Measurements from ENCODE around the gene CENPM. TPM values are rescaled to one million over a fixed set of nuclear protein-coding genes. Genes with fewer than 3 reads are reported as not detected.

Gene CENPM
- total RNA-seq, 1 donor from 2014 or later: not detected

GRCh38 chr22:41934284-41935014 lies 12.5 kb downstream of the CENPM start:
- intact Hi-C loops (cut with DNase I): no loop called here
- H3K27me3 ChIP-seq: no peaks in the 10 kb centered on the region
- H3K4me3 ChIP-seq: no peak overlapping the region
- H3K36me3 ChIP-seq: no peaks in the 10 kb centered on the region
- TF ChIP-seq, protein P1, sequence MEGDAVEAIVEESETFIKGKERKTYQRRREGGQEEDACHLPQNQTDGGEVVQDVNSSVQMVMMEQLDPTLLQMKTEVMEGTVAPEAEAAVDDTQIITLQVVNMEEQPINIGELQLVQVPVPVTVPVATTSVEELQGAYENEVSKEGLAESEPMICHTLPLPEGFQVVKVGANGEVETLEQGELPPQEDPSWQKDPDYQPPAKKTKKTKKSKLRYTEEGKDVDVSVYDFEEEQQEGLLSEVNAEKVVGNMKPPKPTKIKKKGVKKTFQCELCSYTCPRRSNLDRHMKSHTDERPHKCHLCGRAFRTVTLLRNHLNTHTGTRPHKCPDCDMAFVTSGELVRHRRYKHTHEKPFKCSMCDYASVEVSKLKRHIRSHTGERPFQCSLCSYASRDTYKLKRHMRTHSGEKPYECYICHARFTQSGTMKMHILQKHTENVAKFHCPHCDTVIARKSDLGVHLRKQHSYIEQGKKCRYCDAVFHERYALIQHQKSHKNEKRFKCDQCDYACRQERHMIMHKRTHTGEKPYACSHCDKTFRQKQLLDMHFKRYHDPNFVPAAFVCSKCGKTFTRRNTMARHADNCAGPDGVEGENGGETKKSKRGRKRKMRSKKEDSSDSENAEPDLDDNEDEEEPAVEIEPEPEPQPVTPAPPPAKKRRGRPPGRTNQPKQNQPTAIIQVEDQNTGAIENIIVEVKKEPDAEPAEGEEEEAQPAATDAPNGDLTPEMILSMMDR (IDR thresholded peaks at IDR 0.05): no peak
- H3K4me1 ChIP-seq: no peaks in the 10 kb centered on the region
- DNase-seq (ENCODE audit: low spot score in 2 of 2): peak in 1 of 2 donors; percentile 56
- no peaks in the 10 kb centered on the region for H3K9me3 ChIP-seq
- H3K27ac ChIP-seq: no peak overlapping the region

DNA sequence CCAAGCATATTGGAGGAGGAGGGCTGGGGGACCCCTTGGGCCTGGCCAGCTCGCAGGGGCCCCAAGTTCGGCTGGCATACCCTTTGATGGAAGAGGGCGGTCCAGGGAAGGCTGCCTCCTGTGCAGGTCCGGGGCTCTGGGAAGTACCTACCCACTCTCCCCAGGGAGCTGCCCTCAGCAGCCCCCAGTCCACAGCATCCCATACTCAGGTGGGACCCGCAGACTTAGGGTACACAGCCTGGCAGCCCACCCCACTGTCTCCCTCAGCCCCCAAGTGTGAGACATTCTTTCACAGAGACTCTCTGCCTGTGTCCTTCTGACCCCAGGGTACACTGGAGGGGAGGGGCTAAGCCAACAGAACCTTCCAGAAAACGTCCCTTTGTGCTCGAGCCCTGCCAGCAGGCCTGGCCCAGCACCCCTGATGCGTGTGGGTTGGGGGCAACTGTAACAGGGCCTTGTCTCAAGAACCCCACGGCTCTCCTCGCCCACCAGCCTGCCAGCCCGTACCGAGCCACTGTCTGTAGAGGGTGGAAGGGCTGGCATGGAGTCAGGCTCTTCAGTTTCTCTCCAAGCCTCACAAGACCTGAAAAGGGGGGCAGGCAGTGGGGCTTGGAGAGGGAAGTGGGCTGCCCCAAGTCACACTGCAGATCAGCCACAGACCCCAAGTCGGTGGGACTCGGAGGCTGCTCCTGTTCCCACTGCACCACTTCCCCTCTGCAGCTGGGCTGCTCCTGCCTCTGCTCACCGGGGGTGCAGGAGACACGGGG lies 13.4 kb downstream of the CENPM start:
- TF ChIP-seq, protein P1 (IDR thresholded peaks at IDR 0.05): no peak

GRCh38 chr22:41932353-41932752 lies 14.6 kb downstream of the CENPM start:
- TF ChIP-seq, protein P1 (IDR thresholded peaks at IDR 0.05): no peak
- intact Hi-C loops (cut with DNase I): no loop called here
- H3K27ac ChIP-seq: no peak overlapping the region
- H3K27me3 ChIP-seq: no peaks in the 10 kb centered on the region
- H3K36me3 ChIP-seq: no peaks in the 10 kb centered on the region
- no peak for DNase-seq (ENCODE audit: low spot score in 2 of 2)
- no peaks in the 10 kb centered on the region for H3K9me3 ChIP-seq
- no peak overlapping the region for H3K4me3 ChIP-seq
- no peaks in the 10 kb centered on the region for H3K4me1 ChIP-seq

More for the DNA sequence above, 13.4 kb downstream of the CENPM start:
- Histone ChIP-seq H3K27me3 (no peaks in the 10 kb centered on the region), H3K4me1 (no peaks in the 10 kb centered on the region), H3K36me3 (no peaks in the 10 kb centered on the region), H3K27ac (no peak overlapping the region), H3K4me3 (no peak overlapping the region), H3K9me3 (no peaks in the 10 kb centered on the region)
- DNase-seq (ENCODE audit: low spot score in 2 of 2): no peak
- intact Hi-C loops (cut with DNase I): no loop called here

DNA sequence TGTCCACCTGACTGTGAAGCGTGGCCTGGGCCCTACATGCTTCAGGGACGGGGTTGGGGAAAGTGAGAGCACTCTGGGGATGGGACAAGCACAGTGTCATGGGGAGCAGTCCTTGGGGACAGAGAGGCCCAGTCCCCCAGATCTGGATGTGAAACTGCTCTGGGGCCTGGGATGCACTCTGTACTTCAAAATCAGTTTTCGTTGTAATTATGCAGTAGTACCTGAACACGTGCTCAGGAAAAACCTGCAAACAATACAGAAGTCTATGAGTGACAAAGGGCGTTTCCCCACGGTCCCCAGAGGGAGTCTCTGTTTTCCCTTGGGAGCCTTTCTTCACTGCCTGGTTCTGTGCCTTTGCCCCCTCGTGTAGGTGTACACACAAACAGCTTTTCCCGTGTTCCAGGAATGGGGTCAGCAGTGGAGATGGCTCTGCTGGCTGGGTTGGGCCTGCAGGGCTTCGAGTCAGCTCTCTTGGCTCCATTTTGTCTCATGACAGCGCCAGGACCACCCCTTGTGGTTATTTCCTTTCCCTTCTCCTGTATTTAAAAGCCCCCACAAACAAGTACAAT lies 15.2 kb downstream of the CENPM start:
- no peak overlapping the region for H3K27ac ChIP-seq
- no peak overlapping the region for H3K4me3 ChIP-seq
- H3K27me3 ChIP-seq: peaks cover 5% of the 10 kb centered on the region
- TF ChIP-seq, protein P1 (IDR thresholded peaks at IDR 0.05): no peak
- intact Hi-C loops (cut with DNase I): no loop called here
- H3K36me3 ChIP-seq: no peaks in the 10 kb centered on the region
- no peak for DNase-seq (ENCODE audit: low spot score in 2 of 2)
- H3K9me3 ChIP-seq: no peaks in the 10 kb centered on the region
- no peaks in the 10 kb centered on the region for H3K4me1 ChIP-seq

GRCh38 chr22:41929418-41929810 lies 17.5 kb downstream of the CENPM start:
- TF ChIP-seq, protein P1 (IDR thresholded peaks at IDR 0.05): no peak
- Histone ChIP-seq H3K9me3 (no peaks in the 10 kb centered on the region), H3K36me3 (no peaks in the 10 kb centered on the region), H3K4me3 (no peak overlapping the region), H3K4me1 (peaks cover 0 to 2% of the 10 kb centered on the region in 2 donors), H3K27me3 (peaks cover 15% of the 10 kb centered on the region), H3K27ac (no peak overlapping the region)
- no peak for DNase-seq (ENCODE audit: low spot score in 2 of 2)
- intact Hi-C loops (cut with DNase I): no loop called here

Data from ascending aorta (tissue), 2 donors.